Stimulated activated CD8-positive, alpha-beta memory T cell treated with anti-CD3 and anti-CD28 coated beads, Interleukin-12 subunit alpha, Interleukin-12 subunit beta, amount 100 ng/mL, for 24 hours (primary cell): ENCODE results near the gene TUBGCP3.
"Not testable (repeated sequence)": the region's sequence is repeated elsewhere in the genome, so short reads cannot be mapped to it uniquely, and the experiment has no call there.

Source experiments
- DNase-seq: peaks from one replicate; pipeline ENCODE4 v3.0.0-alpha.2; 2020; ENCODE audit errors: extremely low read depth

Gene TUBGCP3

GRCh38 chr13:112530861-112531260 lies 57.1 kb downstream of the TUBGCP3 start:
- DNase-seq: no peak

GRCh38 chr13:112529216-112529615 lies 58.7 kb downstream of the TUBGCP3 start:
- DNase-seq: no peak

- DNase-seq: no peak
Measured at GRCh38 chr13:112526146-112526853, 61.7 kb downstream of the TUBGCP3 start.

GRCh38 chr13:112525356-112525945 lies 62.5 kb downstream of the TUBGCP3 start:
- no peak for DNase-seq

DNA sequence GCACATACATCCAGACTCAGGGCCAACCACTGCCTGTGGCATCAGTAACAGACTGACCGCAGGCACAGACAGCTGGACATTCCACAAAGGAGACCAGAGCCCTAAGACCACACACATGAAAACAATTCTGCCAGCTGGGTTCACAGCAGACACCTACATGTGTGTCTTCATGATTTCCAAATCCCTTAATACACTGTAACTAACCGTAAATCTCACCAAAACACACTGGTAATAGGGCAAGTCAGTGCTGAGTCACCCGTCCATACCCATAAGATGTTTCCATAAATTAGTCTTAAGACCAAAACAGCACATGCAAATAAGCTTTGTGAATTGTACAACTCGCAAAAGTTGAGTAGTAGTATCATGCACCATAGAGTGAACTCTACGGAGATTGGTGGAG lies 65.4 kb downstream of the TUBGCP3 start:
- DNase-seq: no peak

DNA sequence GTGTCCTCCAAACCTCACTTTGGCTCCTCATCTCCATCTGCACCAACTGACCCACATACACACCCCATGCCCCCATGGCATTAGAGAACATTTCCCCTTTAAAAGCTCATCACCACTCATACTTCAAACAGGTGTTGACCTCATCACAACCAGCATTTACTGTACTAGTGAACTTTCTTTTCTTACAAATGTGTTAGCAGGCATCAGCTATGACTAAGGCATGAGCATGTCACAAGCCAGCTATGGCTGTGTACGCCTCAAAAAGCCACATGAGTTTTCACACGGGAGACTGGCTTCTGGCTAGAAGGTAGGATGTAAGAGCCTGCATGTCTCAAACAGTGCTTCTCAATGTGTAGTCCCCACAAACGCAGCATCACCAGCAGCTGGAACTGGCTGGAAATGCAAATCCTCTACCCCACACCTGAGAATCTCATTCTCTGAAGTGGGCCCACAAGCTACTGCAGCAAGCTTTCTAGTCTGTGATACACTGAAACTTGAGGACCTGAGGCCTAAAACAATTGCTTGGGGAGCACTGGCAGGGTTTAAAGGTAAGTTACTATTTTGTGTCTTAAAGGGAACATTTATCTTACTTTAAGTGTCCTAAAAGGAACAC lies 66.8 kb downstream of the TUBGCP3 start:
- no peak for DNase-seq

DNA sequence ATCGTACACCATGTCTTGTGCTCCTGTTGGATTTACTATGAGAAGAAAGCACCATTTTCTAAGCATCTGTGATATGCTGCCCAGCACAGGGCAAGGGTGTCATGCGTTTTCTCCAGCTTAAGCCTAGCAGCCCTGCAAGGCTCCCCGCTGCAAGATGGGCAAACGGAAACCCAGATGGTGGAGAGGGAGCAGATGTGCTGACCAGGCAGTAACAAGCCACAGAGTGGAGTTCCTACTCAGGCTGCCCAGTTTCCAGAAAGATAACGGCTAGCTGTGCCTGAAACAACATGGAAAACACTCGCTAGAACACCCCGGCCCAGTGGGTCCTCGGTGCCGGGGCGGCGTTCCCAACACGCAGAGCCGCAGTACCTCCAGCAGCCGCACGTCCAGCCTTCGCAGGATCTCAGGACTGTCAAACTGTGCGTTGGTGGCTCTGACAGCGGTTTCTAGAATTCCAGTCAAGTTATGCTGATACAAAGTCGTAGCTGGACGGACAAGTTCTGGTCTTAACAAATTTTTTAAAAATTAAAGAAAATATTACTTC lies 68.4 kb downstream of the TUBGCP3 start:
- no peak for DNase-seq

DNA sequence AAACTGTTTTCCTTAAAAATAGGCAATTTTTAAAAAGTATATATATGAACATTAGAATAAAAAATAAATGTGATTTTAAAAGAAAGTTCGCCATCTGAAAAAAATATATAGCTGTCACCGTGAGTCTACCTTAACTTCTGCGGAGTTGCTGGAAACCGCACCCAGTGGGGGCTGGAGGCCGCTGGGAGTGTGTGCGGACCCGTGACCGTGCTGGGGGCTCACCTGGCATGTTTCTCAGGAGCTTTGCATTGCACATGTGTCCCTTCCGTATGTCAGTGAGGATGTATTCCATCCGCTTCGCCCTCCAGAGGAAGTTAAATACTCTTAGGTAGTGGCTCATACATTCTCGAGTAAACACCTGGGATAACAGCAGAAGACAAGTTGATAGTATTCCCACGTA lies 71.7 kb downstream of the TUBGCP3 start:
- DNase-seq: no peak

- no peak for DNase-seq
Measured at GRCh38 chr13:112513761-112514160, 74.2 kb downstream of the TUBGCP3 start.

- no peak for DNase-seq
Measured at GRCh38 chr13:112510987-112511685, 76.8 kb downstream of the TUBGCP3 start.

- DNase-seq: no peak
Measured at GRCh38 chr13:112510002-112510780, 77.8 kb downstream of the TUBGCP3 start.

GRCh38 chr13:112509190-112509589 lies 78.8 kb downstream of the TUBGCP3 start:
- DNase-seq: no peak

- DNase-seq: no peak
Measured at GRCh38 chr13:112506046-112506445, 81.9 kb downstream of the TUBGCP3 start.

DNA sequence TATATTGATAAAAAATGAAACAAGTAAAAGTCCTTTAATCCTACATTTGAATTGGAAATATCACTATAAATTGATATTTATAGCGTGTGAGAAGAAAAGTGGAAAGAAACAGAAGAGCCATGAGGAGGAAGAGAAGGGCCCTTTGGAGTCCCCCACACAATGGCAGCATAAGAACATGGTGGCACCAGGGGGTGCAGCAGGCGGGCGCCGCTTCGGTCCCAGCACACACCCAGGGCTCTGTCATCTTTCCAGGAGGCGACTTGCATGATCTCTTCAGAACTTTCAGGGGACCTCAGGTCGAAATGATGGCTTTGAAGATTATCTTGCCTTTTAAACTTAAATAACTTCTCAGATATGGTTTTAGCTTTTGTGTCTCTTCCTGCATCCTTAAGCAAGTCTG lies 91.8 kb downstream of the TUBGCP3 start:
- no peak for DNase-seq

GRCh38 chr13:112495465-112495864 lies 92.5 kb downstream of the TUBGCP3 start:
- no peak for DNase-seq

- no peak for DNase-seq
Measured at GRCh38 chr13:112489199-112489598, 98.8 kb downstream of the TUBGCP3 start.

GRCh38 chr13:112488343-112489050 lies 99.5 kb downstream of the TUBGCP3 start:
- not testable (repeated sequence) for DNase-seq

DNA sequence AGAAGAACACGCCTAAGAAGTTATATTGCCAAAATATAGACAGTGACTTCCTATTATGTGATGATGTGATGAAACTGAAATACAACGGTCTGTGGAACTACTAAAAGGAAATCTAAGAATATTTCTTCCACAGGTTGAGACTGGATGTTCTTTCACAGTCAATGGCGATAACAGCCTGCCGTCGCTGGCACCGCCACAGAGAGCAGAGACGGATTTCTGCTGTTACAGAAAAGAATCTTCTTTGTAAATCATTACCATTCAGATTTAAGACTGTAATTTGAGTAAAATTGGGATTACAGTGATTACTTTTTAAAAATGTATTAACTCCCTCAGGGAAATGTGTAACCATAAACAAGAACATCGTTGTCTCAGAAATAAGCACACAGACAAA lies 100.8 kb downstream of the TUBGCP3 start:
- no peak for DNase-seq

DNA sequence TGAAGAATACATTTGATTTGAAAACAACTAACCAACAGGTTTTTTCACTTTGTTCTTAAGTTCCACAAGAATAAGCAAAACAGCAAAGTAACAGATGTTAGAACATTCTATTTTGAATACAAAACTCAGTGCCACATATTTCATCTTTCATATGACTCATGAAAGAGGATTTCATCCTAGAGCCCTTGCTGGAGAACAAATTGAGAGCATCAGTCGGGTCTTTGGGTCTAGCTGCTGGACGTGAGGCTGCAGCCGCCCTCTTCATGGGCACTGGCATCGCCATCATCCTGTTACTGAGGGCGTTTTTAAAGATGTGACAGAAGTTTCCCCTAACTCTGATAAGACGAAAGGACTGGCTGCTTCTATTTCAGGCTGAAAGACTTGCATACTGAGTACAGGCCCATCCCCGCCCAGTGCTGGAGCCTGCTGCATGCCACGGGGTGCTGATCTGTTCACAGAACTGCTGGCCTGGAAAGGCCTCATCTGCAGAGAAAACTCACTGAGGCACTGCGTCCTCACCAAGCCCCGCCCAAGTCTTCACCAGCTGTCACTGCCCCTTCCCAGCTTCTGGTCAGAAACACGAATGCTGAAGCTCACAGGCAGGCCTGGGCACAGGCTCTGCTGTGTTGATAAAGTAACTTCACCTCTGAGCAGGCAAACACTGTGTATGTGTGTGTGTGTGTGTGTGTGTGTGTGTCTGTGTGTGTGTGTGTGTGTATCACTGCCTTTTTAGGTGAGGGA lies 101.4 kb downstream of the TUBGCP3 start:
- no peak for DNase-seq

DNA sequence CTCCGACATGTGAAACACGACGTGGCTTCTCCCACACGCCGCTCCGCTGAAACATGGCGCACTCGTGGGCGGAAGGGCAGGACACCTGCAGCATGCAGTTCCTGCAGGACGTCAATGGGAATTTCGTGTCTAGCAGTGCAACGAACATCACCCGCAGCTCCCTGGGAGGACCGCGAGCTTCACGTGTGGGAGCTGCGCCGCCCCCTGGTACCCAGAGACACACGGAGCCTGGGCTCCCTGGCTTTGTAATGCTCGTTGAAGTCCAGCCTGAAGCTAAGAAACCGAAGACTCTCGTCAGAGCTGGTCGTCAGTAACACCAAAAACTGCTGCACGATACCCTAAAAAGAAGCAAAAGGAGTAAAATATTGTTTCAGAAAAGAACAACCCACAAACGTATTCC lies 102.1 kb downstream of the TUBGCP3 start:
- not testable (repeated sequence) for DNase-seq
